Measurements from ENCODE around the gene PTMS. TPM values are rescaled to one million over a fixed set of nuclear protein-coding genes. Genes with fewer than 3 reads are reported as not detected.

PTMS gene
- total and polyA plus RNA-seq, 2 experiments from 2014 or later = 130 to 238 TPM

DNA sequence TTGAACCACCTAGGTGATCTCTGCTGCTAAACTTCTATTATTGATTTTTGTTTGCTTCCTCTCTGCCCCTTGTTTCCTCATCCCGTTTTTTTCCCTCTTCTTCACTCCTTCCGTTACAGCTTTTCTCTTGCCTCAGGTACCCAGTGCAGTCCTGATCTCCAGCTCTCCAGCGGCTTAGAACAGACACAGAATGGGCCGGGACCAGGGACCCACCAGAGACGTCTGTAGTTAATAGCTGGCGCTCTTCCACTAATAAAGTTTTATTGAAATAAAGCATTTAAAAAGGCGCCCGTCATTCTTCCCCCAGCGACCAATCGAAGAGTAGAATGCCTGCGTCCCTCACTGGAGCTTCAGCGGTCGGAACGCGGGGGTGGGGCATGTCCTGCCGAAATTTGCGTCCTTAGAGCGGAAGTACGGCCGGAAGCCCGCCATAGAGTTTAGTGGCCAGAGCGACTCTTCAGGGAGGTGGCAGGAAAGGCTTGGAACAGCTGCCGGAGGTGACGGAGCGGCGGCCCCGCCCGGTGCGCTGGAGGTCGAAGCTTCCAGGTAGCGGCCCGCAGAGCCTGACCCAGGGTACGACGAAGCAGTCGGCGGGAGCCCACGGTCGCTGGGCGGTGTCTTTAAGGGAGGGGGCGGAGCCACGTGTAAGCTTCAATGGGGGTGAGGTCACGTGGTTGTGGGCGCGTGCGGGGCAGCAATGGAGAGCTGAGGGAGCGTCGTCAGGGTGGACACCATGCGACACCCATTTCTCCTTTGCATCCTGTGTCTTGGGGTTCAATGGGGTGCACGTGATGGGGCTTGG lies 42.4 kb upstream of the PTMS start, which contains the start of gene COPS7A:
TSS of gene COPS7A (plus strand) at position 440 of the 802 bp plus-strand sequence. CDS start 611 bp downstream, outside the sequence.
- Histone ChIP-seq H3K4me1 (ENCODE audit: insufficient read depth) (peaks cover 10% of the 10 kb centered on the region), H3K4me3 (peak within 1 kb of the TSS; percentile 79), H3K4me2 (ENCODE audit: unreplicated experiment) (peak within 1 kb of the TSS; percentile 99), H3F3A (ENCODE audit: insufficient read depth) (peaks cover 10% of the 10 kb centered on the region; the same call in 1 of the 2 replicates), H4K20me1 (ENCODE audit: insufficient read depth) (no peaks in the 10 kb centered on the region), H3K27me3 (replicated peaks; ENCODE audit: insufficient read depth) (no peaks in the 10 kb centered on the region), H3K9me2 (ENCODE audit: insufficient read depth) (no peaks in the 10 kb centered on the region), H3K27ac (peak within 1 kb of the TSS; percentile 82), H3K9me3 (ENCODE audit: low read depth) (no peaks in the 10 kb centered on the region), H3K79me2 (ENCODE audit: insufficient read depth) (peaks cover 24% of the 10 kb centered on the region), H2AFZ (peak within 1 kb of the TSS; percentile 97), H3K9ac (peak within 1 kb of the TSS; percentile 80), H3K36me3 (ENCODE audit: low read depth) (peaks cover 9% of the 10 kb centered on the region; the same call in 1 of the 2 replicates)
- peak; percentile 98 for DNase-seq
- TF ChIP-seq EZH2 (IDR thresholded peaks at IDR 0.05; ENCODE audit: insufficient read depth, poor library complexity, severe bottlenecking) (no peak), EZH2phosphoT487 (IDR thresholded peaks at IDR 0.05; ENCODE audit: insufficient read depth, low read depth) (no peak)
- 1% methylated on average over 48 to 49 of the region's 49 CpGs for WGBS, 2 experiments (ENCODE audit: low coverage in 1 of 2, low lambda C conversion rate in 2 of 2, missing lambda C conversion rate in 2 of 2)
- in situ Hi-C loops (cut with MboI) = no loop called here

- H3K4me3 ChIP-seq = peak overlapping the region; percentile 79
- peak; percentile 52 for DNase-seq
- H3K4me2 ChIP-seq (ENCODE audit: unreplicated experiment) = peak overlapping the region; percentile 99
- H3K27ac ChIP-seq = peak overlapping the region; percentile 82
- no peak for TF ChIP-seq EZH2 (IDR thresholded peaks at IDR 0.05; ENCODE audit: insufficient read depth, poor library complexity, severe bottlenecking)
- H3K27me3 ChIP-seq (replicated peaks; ENCODE audit: insufficient read depth) = no peaks in the 10 kb centered on the region
- peak overlapping the region; percentile 80 for H3K9ac ChIP-seq
- in situ Hi-C loops (cut with MboI) = no loop called here
- peak overlapping the region; percentile 97 for H2AFZ ChIP-seq
- no peaks in the 10 kb centered on the region for H3K9me2 ChIP-seq (ENCODE audit: insufficient read depth)
- H3K9me3 ChIP-seq (ENCODE audit: low read depth) = no peaks in the 10 kb centered on the region
- peaks cover 9% of the 10 kb centered on the region; the same call in 1 of the 2 replicates for H3K36me3 ChIP-seq (ENCODE audit: low read depth)
- H3F3A ChIP-seq (ENCODE audit: insufficient read depth) = peaks cover 10% of the 10 kb centered on the region; the same call in 1 of the 2 replicates
- no peaks in the 10 kb centered on the region for H4K20me1 ChIP-seq (ENCODE audit: insufficient read depth)
- 1 to 2% methylated on average over 10 of the region's 10 CpGs for WGBS, 2 experiments (ENCODE audit: low coverage in 1 of 2, low lambda C conversion rate in 2 of 2, missing lambda C conversion rate in 2 of 2)
- H3K79me2 ChIP-seq (ENCODE audit: insufficient read depth) = peaks cover 24% of the 10 kb centered on the region
- H3K4me1 ChIP-seq (ENCODE audit: insufficient read depth) = peaks cover 10% of the 10 kb centered on the region
These were observed 41.8 kb upstream of the PTMS start for GRCh38 chr12:6724409-6724797.

DNA sequence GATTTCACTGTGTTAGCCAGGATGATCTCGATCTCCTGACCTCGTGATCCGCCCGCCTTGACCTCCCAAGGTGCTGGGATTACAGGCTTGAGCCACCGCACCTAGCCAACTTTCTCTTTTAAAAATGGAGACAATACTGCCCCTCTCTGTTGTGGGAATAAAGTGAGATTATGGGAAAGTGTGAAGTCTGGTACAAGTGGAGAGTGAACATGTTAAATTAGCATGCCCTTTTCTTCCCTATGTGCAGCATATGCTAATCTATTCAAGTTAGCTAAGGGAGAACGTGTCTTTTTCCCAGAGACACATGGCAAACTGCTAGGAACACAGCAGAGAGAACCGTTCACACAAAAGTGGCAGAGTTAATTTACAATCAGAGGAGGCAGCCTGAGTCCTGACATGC lies 40.8 kb upstream of the PTMS start:
- Histone ChIP-seq H3F3A (ENCODE audit: insufficient read depth) (peaks cover 10% of the 10 kb centered on the region; the same call in 1 of the 2 replicates), H3K4me3 (peak overlapping the region; percentile 79; the same call in 1 of the 2 replicates), H3K4me1 (ENCODE audit: insufficient read depth) (peaks cover 10% of the 10 kb centered on the region), H3K4me2 (ENCODE audit: unreplicated experiment) (peak overlapping the region; percentile 99), H3K9me2 (ENCODE audit: insufficient read depth) (no peaks in the 10 kb centered on the region), H3K79me2 (ENCODE audit: insufficient read depth) (peaks cover 24% of the 10 kb centered on the region), H3K9me3 (ENCODE audit: low read depth) (no peaks in the 10 kb centered on the region), H3K27me3 (replicated peaks; ENCODE audit: insufficient read depth) (no peaks in the 10 kb centered on the region), H3K27ac (no peak overlapping the region), H2AFZ (no peak overlapping the region), H3K9ac (no peak overlapping the region), H3K36me3 (ENCODE audit: low read depth) (peaks cover 9% of the 10 kb centered on the region; the same call in 1 of the 2 replicates), H4K20me1 (ENCODE audit: insufficient read depth) (no peaks in the 10 kb centered on the region)
- DNase-seq = no peak
- WGBS, 2 experiments (ENCODE audit: low coverage in 1 of 2, low lambda C conversion rate in 2 of 2, missing lambda C conversion rate in 2 of 2) = 84 to 88% methylated on average over 7 of the region's 7 CpGs
- TF ChIP-seq EZH2phosphoT487 (IDR thresholded peaks at IDR 0.05; ENCODE audit: insufficient read depth, low read depth) = no peak
- no peak for TF ChIP-seq EZH2 (IDR thresholded peaks at IDR 0.05; ENCODE audit: insufficient read depth, poor library complexity, severe bottlenecking)
- in situ Hi-C loops (cut with MboI) = no loop called here

DNA sequence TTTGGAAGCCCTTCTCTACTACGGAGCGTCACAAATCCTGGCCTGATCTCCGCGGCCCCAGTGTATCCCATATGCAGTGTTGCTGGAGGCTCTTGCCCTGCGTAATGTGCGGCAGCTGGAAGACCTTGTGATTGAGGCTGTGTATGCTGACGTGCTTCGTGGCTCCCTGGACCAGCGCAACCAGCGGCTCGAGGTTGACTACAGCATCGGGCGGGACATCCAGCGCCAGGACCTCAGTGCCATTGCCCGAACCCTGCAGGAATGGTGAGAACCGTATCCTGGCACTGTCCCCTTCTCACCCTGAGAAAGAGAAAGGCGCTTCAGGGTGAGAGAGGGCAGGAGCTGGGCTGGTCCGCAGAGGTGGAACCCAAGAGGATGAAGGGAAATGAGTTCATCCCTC lies 37.0 kb upstream of the PTMS start:
- no peaks in the 10 kb centered on the region for H3K27me3 ChIP-seq (replicated peaks; ENCODE audit: insufficient read depth)
- no peak for DNase-seq
- peaks cover 9% of the 10 kb centered on the region; the same call in 1 of the 2 replicates for H3K36me3 ChIP-seq (ENCODE audit: low read depth)
- no peak overlapping the region for H3K9ac ChIP-seq
- in situ Hi-C loops (cut with MboI) = no loop called here
- H3K9me3 ChIP-seq (ENCODE audit: low read depth) = no peaks in the 10 kb centered on the region
- H3K4me1 ChIP-seq (ENCODE audit: insufficient read depth) = peaks cover 10% of the 10 kb centered on the region
- H3K27ac ChIP-seq = no peak overlapping the region
- H3K9me2 ChIP-seq (ENCODE audit: insufficient read depth) = no peaks in the 10 kb centered on the region
- no peak overlapping the region for H3K4me2 ChIP-seq (ENCODE audit: unreplicated experiment)
- H2AFZ ChIP-seq = no peak overlapping the region
- H4K20me1 ChIP-seq (ENCODE audit: insufficient read depth) = no peaks in the 10 kb centered on the region
- TF ChIP-seq EZH2 (IDR thresholded peaks at IDR 0.05; ENCODE audit: insufficient read depth, poor library complexity, severe bottlenecking) (no peak), EZH2phosphoT487 (IDR thresholded peaks at IDR 0.05; ENCODE audit: insufficient read depth, low read depth) (no peak)
- H3F3A ChIP-seq (ENCODE audit: insufficient read depth) = peaks cover 5% of the 10 kb centered on the region; the same call in 1 of the 2 replicates
- peaks cover 24% of the 10 kb centered on the region for H3K79me2 ChIP-seq (ENCODE audit: insufficient read depth)
- 95% methylated on average over 18 of the region's 18 CpGs for WGBS, 2 experiments (ENCODE audit: low coverage in 1 of 2, low lambda C conversion rate in 2 of 2, missing lambda C conversion rate in 2 of 2)
- H3K4me3 ChIP-seq = no peak overlapping the region

Data from GM23248 (cell line).